Right lobe of liver (tissue), 4 donors: ENCODE measurements around the gene CELA2A.
"Not testable (repeated sequence)": the region's sequence is repeated elsewhere in the genome, so short reads cannot be mapped to it uniquely, and the experiment has no call there.

Source experiments
- POLR2A ChIP-seq: fragments of 450-650 bp; IDR thresholded peaks from one replicate; pipeline ENCODE4 v1.6.1; 2017; ENCODE audit warnings: antibody characterized with exemption, mild to moderate bottlenecking
- TF ChIP-seq, protein P1 (sequence below), 4 donors: fragments of 200-600 bp in 3 of 4; fragments of 450-650 bp in 1 of 4; IDR thresholded peaks; one replicate each; pipeline versions ENCODE4 v1.5.1 to v1.8.0; 2016 to 2022; ENCODE audit warnings: antibody characterized with exemption in 4 of 4, mild to moderate bottlenecking in 2 of 4
- donor health status: DM: no; HTN: no; CAD: no.
- donor health status: DM: no; HTN: no; CAD: no.
- donor health status: DM: no; HTN: yes; CAD: no.

DNA sequence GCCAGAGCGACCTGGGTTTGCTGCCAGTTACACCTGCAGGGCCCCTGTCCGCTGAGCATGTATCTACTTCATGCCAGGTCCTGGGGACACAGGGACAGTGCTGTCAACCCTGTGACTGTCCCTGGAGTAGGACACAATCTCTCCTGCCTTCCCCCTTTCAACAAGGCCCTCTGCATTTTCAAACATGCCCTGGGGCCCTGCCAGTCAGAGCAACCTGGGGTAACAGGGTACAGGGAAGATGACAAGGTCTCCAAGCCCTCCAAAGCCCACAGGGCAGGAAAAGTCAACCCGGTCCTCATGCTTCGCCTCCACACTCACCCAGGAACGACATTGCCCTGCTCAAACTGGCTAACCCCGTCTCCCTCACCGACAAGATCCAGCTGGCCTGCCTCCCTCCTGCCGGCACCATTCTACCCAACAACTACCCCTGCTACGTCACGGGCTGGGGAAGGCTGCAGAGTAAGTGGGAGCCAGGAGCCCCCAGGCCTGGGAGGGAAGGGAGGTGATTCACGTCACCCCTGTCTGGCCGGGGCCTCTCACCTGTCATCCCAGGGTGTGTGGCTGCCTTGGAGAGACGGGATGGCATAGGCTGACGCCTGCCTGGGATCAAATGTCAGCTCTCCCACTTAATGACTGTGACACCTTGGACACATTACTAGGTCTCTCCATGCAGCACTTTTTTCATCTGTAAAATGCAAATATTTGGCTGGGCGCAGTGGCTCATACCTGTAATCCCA is 6.7 kb downstream of the CELA2A start:
- TF ChIP-seq, protein P1, sequence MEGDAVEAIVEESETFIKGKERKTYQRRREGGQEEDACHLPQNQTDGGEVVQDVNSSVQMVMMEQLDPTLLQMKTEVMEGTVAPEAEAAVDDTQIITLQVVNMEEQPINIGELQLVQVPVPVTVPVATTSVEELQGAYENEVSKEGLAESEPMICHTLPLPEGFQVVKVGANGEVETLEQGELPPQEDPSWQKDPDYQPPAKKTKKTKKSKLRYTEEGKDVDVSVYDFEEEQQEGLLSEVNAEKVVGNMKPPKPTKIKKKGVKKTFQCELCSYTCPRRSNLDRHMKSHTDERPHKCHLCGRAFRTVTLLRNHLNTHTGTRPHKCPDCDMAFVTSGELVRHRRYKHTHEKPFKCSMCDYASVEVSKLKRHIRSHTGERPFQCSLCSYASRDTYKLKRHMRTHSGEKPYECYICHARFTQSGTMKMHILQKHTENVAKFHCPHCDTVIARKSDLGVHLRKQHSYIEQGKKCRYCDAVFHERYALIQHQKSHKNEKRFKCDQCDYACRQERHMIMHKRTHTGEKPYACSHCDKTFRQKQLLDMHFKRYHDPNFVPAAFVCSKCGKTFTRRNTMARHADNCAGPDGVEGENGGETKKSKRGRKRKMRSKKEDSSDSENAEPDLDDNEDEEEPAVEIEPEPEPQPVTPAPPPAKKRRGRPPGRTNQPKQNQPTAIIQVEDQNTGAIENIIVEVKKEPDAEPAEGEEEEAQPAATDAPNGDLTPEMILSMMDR (IDR thresholded peaks at IDR 0.05) = not testable (repeated sequence)
- TF ChIP-seq POLR2A = not testable (repeated sequence)
